LNCAP (cell line): Measurements from ENCODE around the gene IFT43.

ENCODE experiments used
- TF ChIP-seq, protein P1 (sequence below): fragments of 450-650 bp; IDR thresholded peaks from 2 replicates; pipeline ENCODE4 v1.5.1; 2017; ENCODE audit warnings: mild to moderate bottlenecking

The IFT43 gene

DNA sequence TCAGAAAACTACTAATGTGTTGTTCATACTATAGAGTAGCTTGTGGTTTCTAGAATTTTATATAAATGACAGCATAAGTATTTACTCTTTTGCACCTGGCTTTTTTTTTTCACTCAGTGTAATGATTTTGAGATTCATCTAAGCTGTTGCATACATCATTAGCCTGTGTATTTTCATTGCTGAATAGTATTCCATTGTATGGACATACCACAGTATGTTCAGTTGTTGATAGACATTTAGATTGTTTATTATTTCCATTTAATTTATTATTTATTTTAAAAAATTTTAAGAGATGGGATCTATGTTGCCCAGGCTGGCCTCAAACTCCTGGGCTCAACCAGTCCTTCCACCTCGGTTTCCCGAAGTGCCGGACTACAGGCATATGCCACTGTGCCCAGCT, 80.0 kb downstream of the IFT43 start:
- TF ChIP-seq, protein P1, sequence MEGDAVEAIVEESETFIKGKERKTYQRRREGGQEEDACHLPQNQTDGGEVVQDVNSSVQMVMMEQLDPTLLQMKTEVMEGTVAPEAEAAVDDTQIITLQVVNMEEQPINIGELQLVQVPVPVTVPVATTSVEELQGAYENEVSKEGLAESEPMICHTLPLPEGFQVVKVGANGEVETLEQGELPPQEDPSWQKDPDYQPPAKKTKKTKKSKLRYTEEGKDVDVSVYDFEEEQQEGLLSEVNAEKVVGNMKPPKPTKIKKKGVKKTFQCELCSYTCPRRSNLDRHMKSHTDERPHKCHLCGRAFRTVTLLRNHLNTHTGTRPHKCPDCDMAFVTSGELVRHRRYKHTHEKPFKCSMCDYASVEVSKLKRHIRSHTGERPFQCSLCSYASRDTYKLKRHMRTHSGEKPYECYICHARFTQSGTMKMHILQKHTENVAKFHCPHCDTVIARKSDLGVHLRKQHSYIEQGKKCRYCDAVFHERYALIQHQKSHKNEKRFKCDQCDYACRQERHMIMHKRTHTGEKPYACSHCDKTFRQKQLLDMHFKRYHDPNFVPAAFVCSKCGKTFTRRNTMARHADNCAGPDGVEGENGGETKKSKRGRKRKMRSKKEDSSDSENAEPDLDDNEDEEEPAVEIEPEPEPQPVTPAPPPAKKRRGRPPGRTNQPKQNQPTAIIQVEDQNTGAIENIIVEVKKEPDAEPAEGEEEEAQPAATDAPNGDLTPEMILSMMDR: no peak

DNA sequence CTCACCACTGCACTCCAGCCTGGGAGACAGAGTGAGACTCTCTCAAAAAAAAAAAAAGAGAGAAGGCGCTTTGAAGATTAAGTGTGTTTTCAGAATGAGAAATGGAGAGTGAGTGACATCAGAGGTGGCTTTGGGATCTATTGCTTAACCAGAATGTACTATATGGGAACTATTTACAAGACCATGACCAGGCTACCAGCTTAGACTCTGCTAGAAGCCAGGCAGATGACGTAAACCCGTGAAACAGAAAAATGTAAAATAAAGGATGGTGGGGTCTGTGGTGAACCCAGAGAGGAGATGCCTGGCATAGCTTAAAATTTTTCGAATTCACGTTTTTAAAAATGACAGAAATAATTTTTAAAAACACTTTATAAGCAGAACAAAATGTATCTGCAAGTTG, 82.0 kb downstream of the IFT43 start:
- TF ChIP-seq, protein P1: no peak

DNA sequence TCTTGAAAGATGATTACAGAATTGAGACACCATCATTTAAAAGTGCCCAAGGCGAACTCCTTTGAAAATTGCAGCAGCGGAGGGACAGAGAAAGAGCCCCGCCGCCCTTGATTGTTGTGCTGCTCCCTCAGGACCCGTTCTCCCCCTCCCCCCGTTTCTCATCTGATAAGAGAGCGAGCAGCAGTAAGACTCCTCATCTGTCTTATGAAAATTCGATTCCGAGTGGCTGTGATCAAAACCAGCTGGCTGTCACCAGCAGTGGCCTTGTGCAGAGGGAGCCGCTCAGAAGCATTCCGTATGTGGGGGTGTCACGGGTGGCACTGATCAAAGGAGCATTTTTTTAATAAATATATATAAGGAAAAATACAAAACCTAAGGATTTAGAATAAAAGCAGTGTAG, 88.2 kb downstream of the IFT43 start:
- TF ChIP-seq, protein P1: no peak

DNA sequence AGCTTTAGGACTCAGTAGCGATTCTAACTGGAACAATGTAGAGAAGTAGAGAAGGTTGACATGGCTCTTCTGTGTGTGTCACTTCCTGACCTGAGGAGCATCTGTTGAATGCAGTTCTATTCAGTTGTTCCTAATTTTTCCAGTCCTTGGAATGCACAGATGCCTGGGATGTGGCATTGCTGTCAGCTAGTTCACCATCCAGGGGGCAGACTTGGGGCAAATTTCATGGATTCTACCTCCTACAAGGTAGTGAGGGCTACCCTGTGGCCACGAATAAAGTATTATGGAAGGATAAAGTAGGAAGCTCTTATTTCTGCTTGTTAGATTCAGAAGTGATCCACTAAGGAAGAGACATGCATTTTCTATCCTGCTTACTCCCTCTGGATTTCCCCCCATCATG, 91.8 kb downstream of the IFT43 start:
- TF ChIP-seq, protein P1: no peak

DNA sequence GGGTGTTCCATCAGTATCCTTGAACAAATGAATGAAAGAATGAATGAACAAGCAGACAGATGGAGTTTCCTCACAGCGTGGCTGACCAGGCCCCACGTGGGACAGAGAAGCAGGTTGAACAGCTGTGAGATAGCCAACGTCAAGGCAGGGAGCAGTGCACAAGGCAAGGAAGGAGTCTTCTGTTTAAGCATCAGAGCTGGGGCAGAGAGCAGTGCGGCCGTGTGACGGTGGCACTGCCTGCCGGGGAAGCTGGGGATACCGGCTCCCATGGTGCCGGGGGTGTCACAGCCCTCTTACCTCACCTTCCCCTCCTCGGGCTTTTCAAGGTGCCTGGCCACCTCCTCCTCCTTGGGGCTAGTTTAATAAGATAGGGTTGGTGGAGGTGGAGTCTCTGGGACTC, 92.9 kb downstream of the IFT43 start:
- TF ChIP-seq, protein P1: no peak

DNA sequence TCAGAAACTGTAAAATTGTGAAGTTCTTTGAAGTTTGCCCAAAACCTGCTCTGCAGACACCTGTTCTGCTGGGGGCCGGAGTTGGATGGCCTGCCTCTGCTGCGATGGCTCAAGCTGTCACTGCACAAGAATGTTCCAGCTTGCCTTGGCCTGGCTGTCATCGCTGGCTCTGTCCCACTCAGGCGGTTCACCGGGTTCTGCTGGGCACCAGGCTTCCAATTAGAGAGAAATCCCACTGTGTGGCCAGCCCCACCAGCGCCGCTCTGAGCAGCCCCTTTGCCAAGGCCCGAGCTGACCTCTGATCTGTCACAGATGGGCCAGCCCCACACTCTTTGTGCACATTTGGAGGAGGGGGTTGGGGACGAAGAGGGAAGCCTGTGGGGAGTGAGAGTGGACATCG, 94.5 kb downstream of the IFT43 start:
- TF ChIP-seq, protein P1: no peak

DNA sequence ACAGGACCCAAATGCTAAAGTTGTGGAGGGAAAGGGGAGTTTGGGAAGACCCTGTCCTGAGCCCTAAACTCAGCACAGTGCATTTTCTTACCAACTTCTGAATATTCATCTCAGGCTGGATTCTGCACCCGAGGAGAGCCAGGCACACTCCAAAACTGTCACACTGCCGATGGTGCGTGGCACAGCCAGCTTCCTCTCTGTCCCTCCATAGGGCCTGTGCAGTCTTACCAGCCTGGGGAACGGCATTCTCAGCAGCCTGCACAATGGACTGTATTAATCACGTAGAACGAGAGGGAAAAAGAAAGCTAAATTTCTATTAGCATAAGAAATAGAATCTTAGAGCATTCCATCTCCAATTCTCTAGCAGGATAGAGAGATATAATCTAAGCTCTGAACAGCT, 94.9 kb downstream of the IFT43 start:
- TF ChIP-seq, protein P1: no peak

DNA sequence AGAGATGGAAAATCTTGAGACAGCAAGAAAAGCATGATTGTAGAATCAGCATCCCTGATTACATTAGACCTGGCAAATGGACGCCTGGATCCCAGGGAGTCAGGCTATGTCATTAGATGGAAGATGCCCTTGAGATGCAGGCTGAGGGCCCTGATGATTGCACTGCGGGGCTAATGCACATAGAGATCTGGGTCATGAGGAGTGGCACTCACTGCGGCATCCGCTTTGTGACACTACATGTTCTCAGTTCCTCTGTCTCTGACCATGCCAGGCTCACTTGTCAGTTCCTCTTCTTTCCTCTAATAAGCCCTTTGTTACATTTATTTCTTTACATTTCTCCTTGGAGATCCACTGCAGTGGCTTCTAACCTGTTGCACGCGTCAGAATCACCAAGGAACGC, 96.1 kb downstream of the IFT43 start:
- TF ChIP-seq, protein P1: no peak
